Left lung (tissue), 10 donors: Measurements from ENCODE around the gene COL4A2. TPM values are rescaled to one million over a fixed set of nuclear protein-coding genes. Genes with fewer than 3 reads are reported as not detected.
A peak's percentile ranks its signal among the peaks of the same experiment; 100 is the strongest.

Source experiments
- ATAC-seq: fragments of 200-7000 bp; cut with Tn5 transposase; one replicate; pipeline ENCODE4 v1.9.1; 2020; ENCODE audit warnings: moderate library complexity
- DNase-seq, 4 donors: peaks; one replicate each; pipeline ENCODE4 v3.0.0-alpha.2; 2013 to 2020
- H3K27ac ChIP-seq, 2 donors: fragments of 200-600 bp; sonication (generic) in 1 of 2; one replicate each; pipeline versions ENCODE4 v1.5.0 to v1.8.0; 2020 to 2021
- H3K27me3 ChIP-seq, 2 donors: fragments of 200-600 bp; sonication (generic) in 1 of 2; one replicate each; pipeline versions ENCODE4 v1.5.0 to v1.8.0; 2020 to 2021
- H3K36me3 ChIP-seq, 2 donors: fragments of 200-600 bp; sonication (generic) in 1 of 2; one replicate each; pipeline versions ENCODE4 v1.5.0 to v1.8.0; 2020 to 2021
- H3K4me1 ChIP-seq, 2 donors: fragments of 200-600 bp; one replicate each; pipeline ENCODE4 v1.8.0; 2021
- H3K4me3 ChIP-seq, 2 donors: fragments of 200-600 bp; sonication (generic) in 1 of 2; one replicate each; pipeline versions ENCODE4 v1.5.0 to v1.8.0; 2020 to 2021; ENCODE audit warnings: mild to moderate bottlenecking in 1 of 2
- H3K9me3 ChIP-seq, 2 donors: fragments of 200-600 bp; sonication (generic) in 1 of 2; one replicate each; pipeline versions ENCODE4 v1.5.0 to v1.8.0; 2020 to 2021
- CTCF ChIP-seq, 2 donors: fragments of 200-600 bp; sonication (generic) in 1 of 2; IDR thresholded peaks; one replicate each; pipeline versions ENCODE4 v1.5.0 to v1.8.0; 2021; ENCODE audit warnings: antibody characterized with exemption in 2 of 2
- intact Hi-C, 2 donors: fragments of 100-400 bp; cut with DNase I; formaldehyde crosslinking; loops; one replicate each; pipeline versions ENCODE4 v1.11.2 to v1.14.2; 2022
- polyA plus RNA-seq, 6 donors: library from polyadenylated mRNA; unstranded; fragments of 120-200 nt; gene quantifications; one replicate each; pipeline ENCODE4 v1.2.1, GENCODE V29; 2013; ENCODE audit not compliant: insufficient read length in 6 of 6
- total RNA-seq, 2 donors: library from RNA; stranded (reverse); fragmentation: NEBNext Ultra II Directional; extraction: Animal tissue kit (Norgen Biotek cat#: 25700); gene quantifications; one replicate each; pipeline ENCODE4 v1.2.1, GENCODE V29; 2021
- donor health status: DM: no; HTN: yes; CAD: no.
- donor health status: DM: no; HTN: no; CAD: no.

Gene COL4A2
- total and polyA plus RNA-seq, 8 donors: 307 to 638 (median 395) TPM

DNA sequence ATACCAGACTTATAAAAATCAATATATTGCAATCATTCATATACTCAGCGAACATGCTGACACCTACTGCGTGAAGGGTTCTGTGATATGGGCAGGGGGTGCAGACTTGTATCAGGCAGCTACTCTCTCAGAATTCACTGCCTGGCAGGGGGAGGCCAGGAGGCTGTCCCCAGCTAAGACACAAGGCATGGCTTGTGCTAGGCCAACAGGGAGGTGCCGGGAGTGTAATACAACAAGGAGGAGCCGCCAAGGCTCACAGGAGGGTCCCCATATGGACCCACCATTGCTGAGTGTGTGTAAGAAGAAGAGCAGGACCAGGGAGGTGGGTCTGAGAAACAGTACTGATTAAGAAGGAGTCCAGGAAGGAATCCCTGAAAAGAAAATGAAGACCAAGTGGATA is 97.2 kb downstream of the COL4A2 start:
- H3K27me3 ChIP-seq: peaks cover 0 to 6% of the 10 kb centered on the region in 2 donors
- intact Hi-C loops: no loop called here
- H3K4me1 ChIP-seq: peaks cover 4 to 9% of the 10 kb centered on the region in 2 donors
- TF ChIP-seq CTCF (IDR thresholded peaks at IDR 0.05): no peak
- no peak overlapping the region for H3K4me3 ChIP-seq
- no peak overlapping the region for H3K27ac ChIP-seq
- ATAC-seq: no peak
- H3K9me3 ChIP-seq: no peaks in the 10 kb centered on the region
- H3K36me3 ChIP-seq: no peaks in the 10 kb centered on the region
- no peak for DNase-seq

- peaks cover 4 to 9% of the 10 kb centered on the region in 2 donors for H3K4me1 ChIP-seq
Observed at GRCh38 chr13:110405597-110406450, 98.7 kb downstream of the COL4A2 start.

GRCh38 chr13:110407021-110407420 is 99.9 kb downstream of the COL4A2 start:
- Histone ChIP-seq H3K4me3 (no peak overlapping the region), H3K36me3 (no peaks in the 10 kb centered on the region), H3K27ac (peak overlapping the region in 1 of 2 donors; percentile 41), H3K27me3 (peaks cover 0 to 11% of the 10 kb centered on the region in 2 donors), H3K4me1 (peaks cover 4 to 19% of the 10 kb centered on the region in 2 donors), H3K9me3 (no peaks in the 10 kb centered on the region)
- intact Hi-C loops: no loop called here
- DNase-seq (no peak), ATAC-seq (no peak)
- no peak for TF ChIP-seq CTCF (IDR thresholded peaks at IDR 0.05)

More at GRCh38 chr13:110405597-110406450, 98.7 kb downstream of the COL4A2 start:
- Histone ChIP-seq H3K9me3 (no peaks in the 10 kb centered on the region), H3K4me3 (no peak overlapping the region), H3K36me3 (no peaks in the 10 kb centered on the region), H3K27ac (peak overlapping the region; percentile 7 to 13), H3K27me3 (peaks cover 0 to 11% of the 10 kb centered on the region in 2 donors)
- TF ChIP-seq CTCF (IDR thresholded peaks at IDR 0.05): no peak
- intact Hi-C loops: no loop called here
- DNase-seq: no peak
- ATAC-seq: no peak

GRCh38 chr13:110407531-110407930 is 100.4 kb downstream of the COL4A2 start:
- peaks cover 0 to 11% of the 10 kb centered on the region in 2 donors for H3K27me3 ChIP-seq
- intact Hi-C loops: no loop called here
- H3K36me3 ChIP-seq: no peaks in the 10 kb centered on the region
- H3K4me3 ChIP-seq: no peak overlapping the region
- H3K27ac ChIP-seq: peak overlapping the region; percentile 33 to 41
- no peak for TF ChIP-seq CTCF (IDR thresholded peaks at IDR 0.05)
- H3K9me3 ChIP-seq: no peaks in the 10 kb centered on the region
- DNase-seq (no peak), ATAC-seq (no peak)
- H3K4me1 ChIP-seq: peaks cover 4 to 24% of the 10 kb centered on the region in 2 donors

DNA sequence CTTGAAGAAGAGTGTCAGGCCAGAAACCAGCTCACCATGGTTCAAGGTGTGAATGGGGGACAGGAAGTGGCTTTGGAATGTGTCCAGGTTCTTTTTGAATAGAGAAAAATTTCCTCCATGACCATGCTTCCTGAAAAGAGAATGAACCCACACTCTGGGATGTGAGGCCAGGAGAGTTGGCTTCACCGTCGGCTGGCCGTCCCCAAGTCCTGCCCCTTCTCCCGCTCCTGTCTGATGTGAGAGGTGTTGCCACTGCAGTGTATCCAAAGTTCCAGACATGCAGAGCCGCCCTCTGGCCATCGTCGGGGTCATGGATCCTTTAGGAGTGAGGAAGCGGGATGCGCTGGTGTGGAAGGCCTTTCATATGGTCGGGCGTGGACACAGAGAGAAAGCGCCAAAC is 101.2 kb downstream of the COL4A2 start:
- H3K27ac ChIP-seq: peak overlapping the region; percentile 31 to 33
- intact Hi-C loops: no loop called here
- no peak for DNase-seq
- H3K4me1 ChIP-seq: peaks cover 4 to 31% of the 10 kb centered on the region in 2 donors
- H3K4me3 ChIP-seq: no peak overlapping the region
- H3K27me3 ChIP-seq: peaks cover 0 to 11% of the 10 kb centered on the region in 2 donors
- no peaks in the 10 kb centered on the region for H3K9me3 ChIP-seq
- H3K36me3 ChIP-seq: no peaks in the 10 kb centered on the region
- no peak for ATAC-seq
- TF ChIP-seq CTCF (IDR thresholded peaks at IDR 0.05): no peak
